GM12878 (cell line): Measurements from ENCODE around the gene SOX6. TPM values are rescaled to one million over a fixed set of nuclear protein-coding genes. Genes with fewer than 3 reads are reported as not detected.

Source experiments
- ATAC-seq: fragments of 200-7000 bp; cut with Tn5 transposase; 3 replicates; pipeline ENCODE4 v1.9.1; 2020; ENCODE audit warnings: mild to moderate bottlenecking, moderate library complexity
- BruUV-seq: library from RNA; stranded (reverse); fragments of 400-500 nt; replicated peaks from 2 replicates; lab custom pipeline; 2021; lab: Mats Ljungman, UMichigan
- CTCF ChIA-PET: fragments of 300-600 bp; sonication (Branson Sonifier 250); formaldehyde crosslinking; extraction: SDS; loops from one replicate; lab custom pipeline; 2021; ENCODE audit warnings: inconsistent platforms; lab: Yijun Ruan, JAX
- POLR2A ChIA-PET: fragments of 350-600 bp; formaldehyde crosslinking; extraction: SDS; loops from one replicate; lab custom pipeline; 2021; ENCODE audit warnings: inconsistent platforms; lab: Charles Lee
- RAD21 ChIA-PET: fragments of 300-600 bp; sonication (Branson Sonifier 250); formaldehyde crosslinking; loops from one replicate; lab custom pipeline; 2023; ENCODE audit warnings: antibody characterized with exemption; ENCODE audit not compliant: unreplicated experiment; lab: Charles Lee
- SMC1A ChIA-PET: fragments of 300-600 bp; sonication (Branson Sonifier 250); formaldehyde crosslinking; loops from one replicate; lab custom pipeline; 2023; ENCODE audit not compliant: unreplicated experiment, uncharacterized antibody; lab: Charles Lee
- DNase-seq: peaks from one replicate; pipeline ENCODE4 v3.0.0-alpha.2; 2011; ENCODE audit warnings: low read depth, low spot score
- FAIRE-seq: peaks from 3 replicates; lab custom pipeline; 2011; peaks lifted over from hg19 to GRCh38; lab: Jason Lieb, UNC
- H2AFZ ChIP-seq: 2 replicates; pipeline ENCODE4 v1.6.0; 2011; ENCODE audit warnings: low read depth, low read length, control low read depth; ENCODE audit not compliant: control insufficient read depth
- H3K27ac ChIP-seq: 2 replicates; pipeline ENCODE4 v1.5.1; 2011; ENCODE audit warnings: control low read depth; ENCODE audit not compliant: control insufficient read depth, insufficient read depth
- H3K27me3 ChIP-seq, 2 experiments: replicated peaks in 1 of 2; 2 replicates each; pipeline versions ENCODE4 v1.6.0 to v1.6.1; 2011; ENCODE audit warnings: low read length in 1 of 2; ENCODE audit not compliant: control insufficient read depth in 2 of 2, insufficient read depth in 2 of 2
- H3K36me3 ChIP-seq, 2 experiments: 2 replicates each; pipeline ENCODE4 v1.5.1; 2011; ENCODE audit warnings: low read length in 1 of 2; ENCODE audit not compliant: control insufficient read depth in 2 of 2, insufficient read depth in 2 of 2
- H3K4me1 ChIP-seq: 2 replicates; pipeline ENCODE4 v1.6.1; 2011; ENCODE audit warnings: mild to moderate bottlenecking, low read length, moderate library complexity, mixed read lengths; ENCODE audit not compliant: control insufficient read depth, insufficient read depth
- H3K4me2 ChIP-seq: 2 replicates; pipeline ENCODE4 v1.6.0; 2011; ENCODE audit warnings: control low read depth; ENCODE audit not compliant: control insufficient read depth, insufficient read depth
- H3K4me3 ChIP-seq: fragments of 200-600 bp; sonication (generic); 2 replicates; pipeline ENCODE4 v1.5.1; 2016
- H3K79me2 ChIP-seq: 2 replicates; pipeline ENCODE4 v1.6.0; 2011; ENCODE audit warnings: low read length; ENCODE audit not compliant: control insufficient read depth, insufficient read depth
- H3K9ac ChIP-seq: 2 replicates; pipeline ENCODE4 v1.8.0; 2011; ENCODE audit warnings: low read length, control low read depth, mixed read lengths; ENCODE audit not compliant: control insufficient read depth, insufficient read depth
- H3K9me3 ChIP-seq: replicated peaks from 3 replicates; pipeline ENCODE4 v1.5.1; 2011; ENCODE audit warnings: mild to moderate bottlenecking, low read length; ENCODE audit not compliant: control insufficient read depth, insufficient read depth
- H4K20me1 ChIP-seq: 2 replicates; pipeline ENCODE4 v1.6.0; 2011; ENCODE audit not compliant: control insufficient read depth, insufficient read depth
- BCL11A ChIP-seq: IDR thresholded peaks from 2 replicates; pipeline ENCODE4 v1.6.1; 2011; ENCODE audit warnings: low read depth, low read length
- BCL3 ChIP-seq: IDR thresholded peaks from 2 replicates; pipeline ENCODE4 v1.6.1; 2011; ENCODE audit warnings: borderline replicate concordance, low read depth, mild to moderate bottlenecking, moderate library complexity, low read length; ENCODE audit not compliant: insufficient read depth, poor library complexity, severe bottlenecking
- E2F8 ChIP-seq: fragments of 450-650 bp; IDR thresholded peaks from 2 replicates; pipeline ENCODE4 v1.6.1; 2018; ENCODE audit warnings: mild to moderate bottlenecking, low read depth, moderate library complexity; ENCODE audit not compliant: partially characterized antibody
- EED ChIP-seq: sonication (generic); IDR thresholded peaks from 2 replicates; pipeline ENCODE4 v1.6.1; 2016; ENCODE audit warnings: antibody characterized with exemption, low read depth
- HDAC6 ChIP-seq: fragments of 200-600 bp; sonication (generic); IDR thresholded peaks from one replicate; pipeline ENCODE4 v1.8.0; 2017; ENCODE audit warnings: antibody characterized with exemption; ENCODE audit not compliant: unreplicated experiment
- HSF1 ChIP-seq: fragments of 150-350 bp; IDR thresholded peaks from 2 replicates; pipeline ENCODE4 v1.6.1; 2014; ENCODE audit warnings: mild to moderate bottlenecking, low read depth, low read length
- NR2C1 ChIP-seq: fragments of 450-650 bp; IDR thresholded peaks from 2 replicates; pipeline ENCODE4 v1.6.1; 2017; ENCODE audit warnings: antibody characterized with exemption, mild to moderate bottlenecking, moderate library complexity
- NR2F1 ChIP-seq: fragments of 450-650 bp; conservative IDR thresholded peaks from 2 replicates; pipeline ENCODE4 v1.6.1; 2017; ENCODE audit warnings: mild to moderate bottlenecking
- RCOR1 ChIP-seq: conservative IDR thresholded peaks from 2 replicates; pipeline ENCODE4 v1.6.1; 2012; ENCODE audit warnings: low read depth, low read length, improper control_type of control experiment
- REST ChIP-seq: IDR thresholded peaks from 2 replicates; pipeline ENCODE4 v1.6.1; 2012; ENCODE audit warnings: mild to moderate bottlenecking, low read depth, low read length
- TCF7 ChIP-seq: IDR thresholded peaks from 2 replicates; pipeline ENCODE4 v1.6.1; 2014; ENCODE audit warnings: antibody characterized with exemption, borderline replicate concordance
- WRNIP1 ChIP-seq: IDR thresholded peaks from 2 replicates; pipeline ENCODE4 v1.6.1; 2011; ENCODE audit warnings: low read depth, low read length, improper control_type of control experiment, borderline replicate concordance
- ZNF384 ChIP-seq: IDR thresholded peaks from 2 replicates; pipeline ENCODE4 v1.6.1; 2012; ENCODE audit warnings: low read depth, mild to moderate bottlenecking, low read length, improper control_type of control experiment, borderline replicate concordance
- ZSCAN29 ChIP-seq: fragments of 450-650 bp; IDR thresholded peaks from 2 replicates; pipeline ENCODE4 v1.6.1; 2017; ENCODE audit warnings: mild to moderate bottlenecking, moderate library complexity
- WGBS: methylation state at CpG from one replicate; pipeline ENCODE4 v1.1.6; 2016; ENCODE audit warnings: low lambda C conversion rate; ENCODE audit not compliant: insufficient replicate concordance, insufficient coverage; ENCODE audit errors: missing lambda C conversion rate; 5-methylcytosine and 5-hydroxymethylcytosine counted together
- in situ Hi-C: fragments of 300-500 bp; cut with MboI; formaldehyde crosslinking; loops from 9 replicates; pipeline ENCODE4 v1.14.3; 2018; ENCODE audit warnings: mixed read lengths
- intact Hi-C: fragments of 100-400 bp; cut with micrococcal nuclease; formaldehyde crosslinking; loops from one replicate; pipeline ENCODE4 v1.14.2; 2022; ENCODE audit not compliant: unreplicated experiment
- polyA plus RNA-seq, 11 experiments: library from polyadenylated mRNA; depleted of rRNA in 4 of 11; unstranded in 6 of 11; stranded (reverse) in 5 of 11; fragments of >200 nt; fragmentation: Nextera tagmentation in 4 of 11; fragmentation: Illumina TruSeq in 1 of 11; extraction: Ambion mirVana in 4 of 11; extraction: Trizol in 1 of 11; gene quantifications; 1 replicate in 1 of 11; 2 replicates in 10 of 11; pipeline versions ENCODE4 v1.2.1 to v1.2.3, GENCODE V29; 2011 to 2016; ENCODE audit warnings: inconsistent platforms in 2 of 11, missing spikeins in 2 of 11, low read depth in 1 of 11
- total RNA-seq, 4 experiments: library from RNA; depleted of rRNA in 3 of 4; stranded (reverse); fragments of >200 nt in 3 of 4; fragmentation: Illumina TruSeq in 1 of 4; extraction: Trizol in 1 of 4; gene quantifications; 2 replicates each; pipeline versions ENCODE4 v1.2.1 to v1.2.3, GENCODE V29; 2013 to 2021

The SOX6 gene
- total and polyA plus RNA-seq, 10 of the 15 experiments (the other 5 are each of a cell fraction or from before 2014, with no cell fraction given): 0.03 to 0.71 (median 0.29) TPM; not detected in 4

GRCh38 chr11:16372355-16372754 is 16.0 kb upstream of the SOX6 start:
- Histone ChIP-seq H2AFZ (no peak overlapping the region), H4K20me1 (no peaks in the 10 kb centered on the region), H3K4me1 (no peaks in the 10 kb centered on the region), H3K9ac (no peak overlapping the region), H3K4me3 (no peak overlapping the region), H3K27ac (no peak overlapping the region), H3K79me2 (no peaks in the 10 kb centered on the region), H3K9me3 (no peaks in the 10 kb centered on the region), H3K4me2 (no peak overlapping the region), H3K36me3 (no peaks in the 10 kb centered on the region), H3K27me3 (no peaks in the 10 kb centered on the region)
- no peak for TF ChIP-seq TCF7
- TF ChIP-seq BCL11A: no peak
- no peak for TF ChIP-seq ZSCAN29
- no peak for TF ChIP-seq HSF1
- TF ChIP-seq RCOR1: no peak
- no peak for TF ChIP-seq ZNF384
- TF ChIP-seq WRNIP1: no peak
- no peak for TF ChIP-seq EED
- TF ChIP-seq REST: no peak
- TF ChIP-seq NR2F1: no peak
- no peak for TF ChIP-seq NR2C1
- no peak for TF ChIP-seq BCL3
- TF ChIP-seq E2F8: no peak
- TF ChIP-seq HDAC6: no peak
- in situ Hi-C loops (no loop called here), intact Hi-C loops (no loop called here)
- ATAC-seq: no peak
- CTCF ChIA-PET: no interaction called here
- FAIRE-seq: no peak
- BruUV-seq: no TSS peak
- 16% methylated on average over 2 of the region's 2 CpGs for WGBS
- DNase-seq: no peak
- SMC1A ChIA-PET: no interaction called here
- POLR2A ChIA-PET: no interaction called here
- RAD21 ChIA-PET: no interaction called here
